Measurements from ENCODE around the gene TBL1X. TPM values are rescaled to one million over a fixed set of nuclear protein-coding genes. Genes with fewer than 3 reads are reported as not detected.

TBL1X gene
- total RNA-seq, 1 donor from 2014 or later, result 26.4 TPM

DNA sequence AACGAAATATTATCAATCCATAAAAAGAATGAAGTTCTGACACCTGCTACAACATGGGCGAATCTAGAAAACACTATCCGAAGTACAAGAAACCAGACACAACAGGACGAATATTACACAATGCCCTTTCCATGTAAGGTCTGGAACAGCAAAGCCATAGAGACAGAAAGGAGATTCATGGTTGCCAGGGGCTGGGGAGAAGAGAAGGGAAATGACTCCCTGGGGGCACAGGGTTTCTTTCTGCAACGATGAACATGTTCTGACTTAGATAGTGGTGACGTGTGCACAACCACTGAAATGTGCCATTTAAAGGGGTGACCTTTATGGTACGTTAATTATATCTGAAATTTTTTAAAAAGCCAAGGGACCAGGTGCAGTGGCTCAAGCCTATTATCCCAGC is 272.5 kb downstream of the TBL1X start:
- Histone ChIP-seq H3K27me3 (ENCODE audit: insufficient read depth, low read length) (no peaks in the 10 kb centered on the region), H3K4me1 (ENCODE audit: insufficient read depth, low read length) (no peaks in the 10 kb centered on the region), H3K4me2 (ENCODE audit: low read length) (no peak overlapping the region), H3K79me2 (ENCODE audit: insufficient read depth, low read length) (no peaks in the 10 kb centered on the region), H2AFZ (ENCODE audit: low read depth, low read length) (no peak overlapping the region), H3K9ac (ENCODE audit: low read length) (no peak overlapping the region), H3K9me3 (ENCODE audit: insufficient read depth, low read depth, low read length) (no peaks in the 10 kb centered on the region), H4K20me1 (ENCODE audit: insufficient read depth, low read length) (no peaks in the 10 kb centered on the region), H3K27ac (ENCODE audit: low read depth, low read length) (no peak overlapping the region), H3K4me3 (ENCODE audit: insufficient read depth, low read depth, low read length) (no peak overlapping the region), H3K36me3 (ENCODE audit: insufficient read depth, low read length) (no peaks in the 10 kb centered on the region)
- no peak for TF ChIP-seq EZH2 (IDR thresholded peaks at IDR 0.05; ENCODE audit: insufficient read depth, low read length)
- FAIRE-seq, result no peak
- no peak overlapping the region for H3K4me3 Mint-ChIP-seq (ENCODE audit: unreplicated experiment)
- H3K27me3 Mint-ChIP-seq (ENCODE audit: low read depth, unreplicated experiment), result no peaks in the 10 kb centered on the region
- no peaks in the 10 kb centered on the region for H3K9me3 Mint-ChIP-seq (ENCODE audit: unreplicated experiment)
- no peaks in the 10 kb centered on the region for H3K4me1 Mint-ChIP-seq (ENCODE audit: low read depth, unreplicated experiment)
- H3K27ac Mint-ChIP-seq (ENCODE audit: unreplicated experiment), result no peak overlapping the region
- no peaks in the 10 kb centered on the region for H3K36me3 Mint-ChIP-seq (ENCODE audit: low read depth, unreplicated experiment)
- DNase-seq (ENCODE audit: low read depth), result no peak

DNA sequence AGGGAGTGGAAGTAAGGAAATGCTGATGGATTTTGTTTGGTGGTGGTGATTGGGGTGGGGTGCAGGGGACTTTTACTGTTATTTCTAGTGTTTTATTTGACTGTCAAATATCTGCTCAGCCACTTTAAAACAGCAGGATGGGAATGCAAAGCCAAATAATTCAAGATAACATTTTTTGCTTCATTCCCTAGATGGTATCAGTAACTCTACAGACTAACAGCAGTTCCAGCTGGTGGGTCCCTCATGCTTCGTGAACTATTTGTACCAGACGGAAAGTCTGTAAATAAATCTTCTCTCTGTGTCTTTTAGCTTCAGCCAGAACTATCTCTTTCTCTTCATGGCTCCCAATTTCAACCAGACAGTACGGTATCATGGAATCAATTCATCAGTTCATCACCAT is 273.3 kb downstream of the TBL1X start:
- Histone ChIP-seq H3K9me3 (ENCODE audit: insufficient read depth, low read depth, low read length) (no peaks in the 10 kb centered on the region), H3K36me3 (ENCODE audit: insufficient read depth, low read length) (no peaks in the 10 kb centered on the region), H3K4me3 (ENCODE audit: insufficient read depth, low read depth, low read length) (no peak overlapping the region), H3K9ac (ENCODE audit: low read length) (no peak overlapping the region), H4K20me1 (ENCODE audit: insufficient read depth, low read length) (no peaks in the 10 kb centered on the region), H3K27me3 (ENCODE audit: insufficient read depth, low read length) (no peaks in the 10 kb centered on the region), H3K79me2 (ENCODE audit: insufficient read depth, low read length) (no peaks in the 10 kb centered on the region), H3K4me2 (ENCODE audit: low read length) (no peak overlapping the region), H3K4me1 (ENCODE audit: insufficient read depth, low read length) (no peaks in the 10 kb centered on the region), H2AFZ (ENCODE audit: low read depth, low read length) (no peak overlapping the region), H3K27ac (ENCODE audit: low read depth, low read length) (no peak overlapping the region)
- H3K4me3 Mint-ChIP-seq (ENCODE audit: unreplicated experiment), result no peak overlapping the region
- FAIRE-seq (no peak), DNase-seq (ENCODE audit: low read depth) (no peak)
- no peaks in the 10 kb centered on the region for H3K36me3 Mint-ChIP-seq (ENCODE audit: low read depth, unreplicated experiment)
- H3K27ac Mint-ChIP-seq (ENCODE audit: unreplicated experiment), result no peak overlapping the region
- H3K27me3 Mint-ChIP-seq (ENCODE audit: low read depth, unreplicated experiment), result no peaks in the 10 kb centered on the region
- H3K4me1 Mint-ChIP-seq (ENCODE audit: low read depth, unreplicated experiment), result no peaks in the 10 kb centered on the region
- TF ChIP-seq, protein P1, sequence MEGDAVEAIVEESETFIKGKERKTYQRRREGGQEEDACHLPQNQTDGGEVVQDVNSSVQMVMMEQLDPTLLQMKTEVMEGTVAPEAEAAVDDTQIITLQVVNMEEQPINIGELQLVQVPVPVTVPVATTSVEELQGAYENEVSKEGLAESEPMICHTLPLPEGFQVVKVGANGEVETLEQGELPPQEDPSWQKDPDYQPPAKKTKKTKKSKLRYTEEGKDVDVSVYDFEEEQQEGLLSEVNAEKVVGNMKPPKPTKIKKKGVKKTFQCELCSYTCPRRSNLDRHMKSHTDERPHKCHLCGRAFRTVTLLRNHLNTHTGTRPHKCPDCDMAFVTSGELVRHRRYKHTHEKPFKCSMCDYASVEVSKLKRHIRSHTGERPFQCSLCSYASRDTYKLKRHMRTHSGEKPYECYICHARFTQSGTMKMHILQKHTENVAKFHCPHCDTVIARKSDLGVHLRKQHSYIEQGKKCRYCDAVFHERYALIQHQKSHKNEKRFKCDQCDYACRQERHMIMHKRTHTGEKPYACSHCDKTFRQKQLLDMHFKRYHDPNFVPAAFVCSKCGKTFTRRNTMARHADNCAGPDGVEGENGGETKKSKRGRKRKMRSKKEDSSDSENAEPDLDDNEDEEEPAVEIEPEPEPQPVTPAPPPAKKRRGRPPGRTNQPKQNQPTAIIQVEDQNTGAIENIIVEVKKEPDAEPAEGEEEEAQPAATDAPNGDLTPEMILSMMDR (IDR thresholded peaks at IDR 0.05; ENCODE audit: insufficient read depth, low read depth, low read length), result no peak
- no peak for TF ChIP-seq EZH2 (IDR thresholded peaks at IDR 0.05; ENCODE audit: insufficient read depth, low read length)
- no peaks in the 10 kb centered on the region for H3K9me3 Mint-ChIP-seq (ENCODE audit: unreplicated experiment)

DNA sequence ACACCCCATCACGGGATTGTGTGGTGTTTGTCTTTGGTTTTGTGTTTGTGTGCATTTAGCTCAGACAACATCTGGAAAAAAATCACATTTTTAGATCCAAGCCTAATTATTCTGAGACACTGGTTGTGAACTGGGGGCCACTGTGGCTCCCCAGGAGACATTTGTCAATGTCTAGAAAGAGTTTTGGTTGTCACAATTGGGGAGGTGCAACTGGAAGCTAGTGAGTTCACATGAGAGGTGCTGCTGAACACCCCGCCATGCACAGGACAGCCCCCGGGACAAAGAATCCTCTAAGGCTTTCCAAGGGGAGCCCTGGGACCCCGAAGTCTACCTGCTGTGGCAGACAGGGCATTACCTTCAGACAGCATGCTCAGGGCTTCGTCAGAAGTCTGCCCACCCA is 274.3 kb downstream of the TBL1X start:
- no peaks in the 10 kb centered on the region for H4K20me1 ChIP-seq (ENCODE audit: insufficient read depth, low read length)
- Mint-ChIP-seq H3K27me3 (ENCODE audit: low read depth, unreplicated experiment) (no peaks in the 10 kb centered on the region), H3K36me3 (ENCODE audit: low read depth, unreplicated experiment) (no peaks in the 10 kb centered on the region), H3K27ac (ENCODE audit: unreplicated experiment) (no peak overlapping the region), H3K9me3 (ENCODE audit: unreplicated experiment) (no peaks in the 10 kb centered on the region), H3K4me3 (ENCODE audit: unreplicated experiment) (no peak overlapping the region), H3K4me1 (ENCODE audit: low read depth, unreplicated experiment) (no peaks in the 10 kb centered on the region)
- FAIRE-seq (no peak), DNase-seq (ENCODE audit: low read depth) (no peak)
- no peak for TF ChIP-seq EZH2 (IDR thresholded peaks at IDR 0.05; ENCODE audit: insufficient read depth, low read length)
- TF ChIP-seq, protein P1 (IDR thresholded peaks at IDR 0.05; ENCODE audit: insufficient read depth, low read depth, low read length), result no peak
- H3K27ac ChIP-seq (ENCODE audit: low read depth, low read length), result no peak overlapping the region
- H3K79me2 ChIP-seq (ENCODE audit: insufficient read depth, low read length), result no peaks in the 10 kb centered on the region
- no peak overlapping the region for H2AFZ ChIP-seq (ENCODE audit: low read depth, low read length)
- no peak overlapping the region for H3K4me2 ChIP-seq (ENCODE audit: low read length)
- H3K27me3 ChIP-seq (ENCODE audit: insufficient read depth, low read length), result no peaks in the 10 kb centered on the region
- no peak overlapping the region for H3K9ac ChIP-seq (ENCODE audit: low read length)
- H3K36me3 ChIP-seq (ENCODE audit: insufficient read depth, low read length), result no peaks in the 10 kb centered on the region
- no peaks in the 10 kb centered on the region for H3K4me1 ChIP-seq (ENCODE audit: insufficient read depth, low read length)
- H3K9me3 ChIP-seq (ENCODE audit: insufficient read depth, low read depth, low read length), result no peaks in the 10 kb centered on the region
- no peak overlapping the region for H3K4me3 ChIP-seq (ENCODE audit: insufficient read depth, low read depth, low read length)

Data from astrocyte (in vitro differentiated cells and primary cell).